Neutrophil (primary cell): ENCODE data around the gene CCBE1.

Experiments used
- H3K27ac ChIP-seq: fragments of 200-600 bp; sonication (generic); 2 replicates; pipeline ENCODE4 v1.5.1; 2016; ENCODE audit warnings: mild to moderate bottlenecking, moderate library complexity
- H3K27me3 ChIP-seq: fragments of 200-600 bp; sonication (generic); 2 replicates; pipeline ENCODE4 v1.6.0; 2016; ENCODE audit warnings: mild to moderate bottlenecking
- H3K36me3 ChIP-seq: fragments of 200-600 bp; sonication (generic); 2 replicates; pipeline ENCODE4 v1.5.1; 2017
- H3K4me1 ChIP-seq, 2 experiments: fragments of 200-600 bp in 1 of 2; sonication (generic) in 1 of 2; 1 replicate in 1 of 2; 2 replicates in 1 of 2; pipeline versions ENCODE4 v1.5.1 to v1.6.1; 2013 to 2016; ENCODE audit warnings: low read depth in 1 of 2, low read length in 1 of 2, mild to moderate bottlenecking in 1 of 2, moderate library complexity in 1 of 2; ENCODE audit not compliant: control insufficient read depth in 1 of 2, insufficient read depth in 1 of 2
- H3K4me3 ChIP-seq, 2 experiments: fragments of 200-600 bp in 1 of 2; sonication (generic) in 1 of 2; 1 replicate in 1 of 2; 2 replicates in 1 of 2; pipeline ENCODE4 v1.5.1; 2013 to 2016; ENCODE audit warnings: low read depth in 1 of 2, low read length in 1 of 2, mild to moderate bottlenecking in 1 of 2, moderate library complexity in 1 of 2
- H3K9me3 ChIP-seq: fragments of 200-600 bp; sonication (generic); 2 replicates; pipeline ENCODE4 v1.5.1; 2016
- CTCF ChIP-seq: fragments of 200-600 bp; sonication (generic); IDR thresholded peaks from 2 replicates; pipeline ENCODE4 v1.5.1; 2016; ENCODE audit warnings: antibody characterized with exemption

CCBE1 gene

GRCh38 chr18:59705145-59705544, 7.9 kb upstream of the CCBE1 start:
- Histone ChIP-seq H3K4me3 (no peak overlapping the region), H3K27me3 (peaks cover 22% of the 10 kb centered on the region), H3K27ac (no peak overlapping the region), H3K4me1 (no peaks in the 10 kb centered on the region), H3K9me3 (no peaks in the 10 kb centered on the region), H3K36me3 (no peaks in the 10 kb centered on the region)
- TF ChIP-seq CTCF: no peak

GRCh38 chr18:59704146-59704545, 6.9 kb upstream of the CCBE1 start:
- TF ChIP-seq CTCF: no peak
- Histone ChIP-seq H3K27ac (no peak overlapping the region), H3K4me3 (no peak overlapping the region)

GRCh38 chr18:59701272-59701671, 4.0 kb upstream of the CCBE1 start:
- H3K27ac ChIP-seq: no peak overlapping the region
- H3K4me3 ChIP-seq: no peak overlapping the region
- H3K4me1 ChIP-seq: peaks cover 0 to 5% of the 10 kb centered on the region in 2 experiments
- H3K27me3 ChIP-seq: peaks cover 61% of the 10 kb centered on the region
- TF ChIP-seq CTCF: no peak
- no peaks in the 10 kb centered on the region for H3K9me3 ChIP-seq
- H3K36me3 ChIP-seq: no peaks in the 10 kb centered on the region

More at GRCh38 chr18:59704146-59704545, 6.9 kb upstream of the CCBE1 start:
- no peaks in the 10 kb centered on the region for H3K4me1 ChIP-seq
- peaks cover 32% of the 10 kb centered on the region for H3K27me3 ChIP-seq
- no peaks in the 10 kb centered on the region for H3K36me3 ChIP-seq
- no peaks in the 10 kb centered on the region for H3K9me3 ChIP-seq

GRCh38 chr18:59700535-59700967, 3.3 kb upstream of the CCBE1 start:
- no peak overlapping the region for H3K4me3 ChIP-seq

GRCh38 chr18:59699750-59700534, 2.7 kb upstream of the CCBE1 start:
- Histone ChIP-seq H3K4me3 (no peak overlapping the region), H3K36me3 (no peaks in the 10 kb centered on the region), H3K27me3 (peaks cover 74% of the 10 kb centered on the region), H3K27ac (no peak overlapping the region), H3K4me1 (peaks cover 0 to 5% of the 10 kb centered on the region in 2 experiments), H3K9me3 (no peaks in the 10 kb centered on the region)
- no peak for TF ChIP-seq CTCF

More at GRCh38 chr18:59700535-59700967, 3.3 kb upstream of the CCBE1 start:
- no peaks in the 10 kb centered on the region for H3K9me3 ChIP-seq
- peaks cover 68% of the 10 kb centered on the region for H3K27me3 ChIP-seq
- TF ChIP-seq CTCF: no peak
- H3K36me3 ChIP-seq: no peaks in the 10 kb centered on the region
- no peak overlapping the region for H3K27ac ChIP-seq
- peaks cover 0 to 5% of the 10 kb centered on the region in 2 experiments for H3K4me1 ChIP-seq
